Psoas muscle (tissue), 8 donors: ENCODE data around the gene SLC43A1. TPM values are rescaled to one million over a fixed set of nuclear protein-coding genes. Genes with fewer than 3 reads are reported as not detected.

Source experiments
- ATAC-seq, 4 donors: fragments of 200-7000 bp; cut with Tn5 transposase; one replicate each; pipeline ENCODE4 v1.9.1; 2020; ENCODE audit warnings: moderate library complexity in 3 of 4, mild to moderate bottlenecking in 2 of 4
- DNase-seq, 2 donors: peaks; one replicate each; pipeline ENCODE4 v3.0.0-alpha.2; 2020
- H3K27ac ChIP-seq: fragments of 200-600 bp; one replicate; pipeline ENCODE4 v1.8.0; 2022
- H3K27me3 ChIP-seq, 3 donors: fragments of 200-600 bp in 1 of 3; one replicate each; pipeline versions ENCODE4 v1.6.1 to v1.8.0; 2013 to 2022; ENCODE audit warnings: low read length in 2 of 3, mild to moderate bottlenecking in 2 of 3, moderate library complexity in 1 of 3; ENCODE audit not compliant: insufficient read depth in 3 of 3
- H3K36me3 ChIP-seq, 2 donors: fragments of 200-600 bp in 1 of 2; one replicate each; pipeline versions ENCODE4 v1.6.1 to v1.8.0; 2013 to 2022; ENCODE audit warnings: low read depth in 1 of 2, mild to moderate bottlenecking in 1 of 2, moderate library complexity in 1 of 2; ENCODE audit not compliant: insufficient read depth in 1 of 2
- H3K4me1 ChIP-seq: fragments of 200-600 bp; one replicate; pipeline ENCODE4 v1.8.0; 2022
- H3K4me3 ChIP-seq: fragments of 200-600 bp; one replicate; pipeline ENCODE4 v1.8.0; 2022; ENCODE audit warnings: mild to moderate bottlenecking
- H3K9me3 ChIP-seq: fragments of 200-600 bp; one replicate; pipeline ENCODE4 v1.8.0; 2022
- CTCF ChIP-seq: fragments of 200-600 bp; IDR thresholded peaks from one replicate; pipeline ENCODE4 v1.8.0; 2022; ENCODE audit warnings: antibody characterized with exemption
- WGBS, 3 donors: extraction: QIAGEN DNeasy Blood & Tissue Kit; methylation state at CpG; one replicate each; pipeline versions ENCODE4 v1.1.6 to v1.1.7; 2013; 5-methylcytosine and 5-hydroxymethylcytosine counted together
- intact Hi-C, 2 donors: fragments of 100-400 bp; cut with DNase I; formaldehyde crosslinking; loops; one replicate each; pipeline versions ENCODE4 v1.11.0 to v1.14.2; 2022
- polyA plus RNA-seq, 3 donors: library from polyadenylated mRNA; stranded (reverse); fragments of 200-250 nt; gene quantifications; one replicate each; pipeline ENCODE4 v1.2.3, GENCODE V29; 2013
- total RNA-seq, 4 donors: library from RNA; stranded (reverse); fragmentation: NEBNext Ultra II Directional in 2 of 4; extraction: Animal tissue kit (Norgen Biotek cat#: 25700) in 2 of 4; gene quantifications; one replicate each; pipeline versions ENCODE4 v1.2.1 to v1.2.4, GENCODE V29; 2021 to 2023
- donor health status: healthy with polysubstance abuse.
- donor health status: DM: no; HTN: no; CAD: no; lungs with moderate emphysema.
- donor health status: Bipolar disorder and iron deficiency.
- donor health status: healthy.
- donor health status: DM: yes; HTN: yes; CAD: no.
- donor health status: DM: no; HTN: no; CAD: no.
- donor health status: DM: no; HTN: no; CAD: no.
- donor health status: DM: yes; HTN: yes; CAD: no.

Gene SLC43A1
- total and polyA plus RNA-seq, 7 donors: 3.5 to 15.3 (median 7.5) TPM

- 41 to 60% (median 44%) methylated on average over 11 of the region's 11 CpGs for WGBS, 3 donors
- no peaks in the 10 kb centered on the region for H3K9me3 ChIP-seq
- ATAC-seq (no peak), DNase-seq (no peak)
- intact Hi-C loops: loop anchor here in 1 of 2 donors (5.0 kb wide), 2 partner anchors 48 to 132 kb away; no protein-coding TSS in a partner anchor
- peaks cover 10% of the 10 kb centered on the region for H3K4me1 ChIP-seq
- TF ChIP-seq CTCF: no peak
- H3K27ac ChIP-seq: no peak overlapping the region
- no peak overlapping the region for H3K4me3 ChIP-seq
- H3K36me3 ChIP-seq: peaks cover 0 to 4% of the 10 kb centered on the region in 2 donors
- peaks cover 0 to 7% (median 5%) of the 10 kb centered on the region in 3 donors for H3K27me3 ChIP-seq
These were observed 36.4 kb downstream of the SLC43A1 start for GRCh38 chr11:57479021-57479663.

- Histone ChIP-seq H3K4me3 (no peak overlapping the region), H3K9me3 (no peaks in the 10 kb centered on the region), H3K36me3 (no peaks in the 10 kb centered on the region), H3K4me1 (peaks cover 2% of the 10 kb centered on the region), H3K27ac (no peak overlapping the region), H3K27me3 (peaks cover 0 to 4% (median 0%) of the 10 kb centered on the region in 3 donors)
- DNase-seq (no peak), ATAC-seq (no peak)
- TF ChIP-seq CTCF: no peak
- intact Hi-C loops: loop anchor here in 1 of 2 donors (5.0 kb wide), 2 partner anchors 50 to 130 kb away; no protein-coding TSS in a partner anchor
- 80 to 88% (median 80%) methylated on average over 11 of the region's 11 CpGs for WGBS, 3 donors
These were observed 37.9 kb downstream of the SLC43A1 start for GRCh38 chr11:57477507-57478189.

- DNase-seq (peak; percentile 59 to 82), ATAC-seq (peak; percentile 86 to 94 (median 90))
- H3K4me3 ChIP-seq: peak overlapping the region; percentile 74
- no peaks in the 10 kb centered on the region for H3K9me3 ChIP-seq
- H3K36me3 ChIP-seq: no peaks in the 10 kb centered on the region
- whole genome bisulfite sequencing, 3 donors: 11 to 20% (median 17%) methylated on average over 14 to 27 of the region's 27 CpGs
- peak overlapping the region; percentile 75 for H3K27ac ChIP-seq
- intact Hi-C loops: loop anchor here in 1 of 2 donors (5.0 kb wide), 2 partner anchors 50 to 130 kb away; no protein-coding TSS in a partner anchor
- TF ChIP-seq CTCF: peak; percentile 59
- peaks cover 0 to 2% (median 0%) of the 10 kb centered on the region in 3 donors for H3K27me3 ChIP-seq
- H3K4me1 ChIP-seq: no peaks in the 10 kb centered on the region
These were observed 38.6 kb downstream of the SLC43A1 start for GRCh38 chr11:57476757-57477506.

GRCh38 chr11:57476047-57476756 lies 39.3 kb downstream of the SLC43A1 start:
- intact Hi-C loops: loop anchor here in 1 of 2 donors (5.0 kb wide), 2 partner anchors 51 to 129 kb away; no protein-coding TSS in a partner anchor
- H3K9me3 ChIP-seq: no peaks in the 10 kb centered on the region
- WGBS, 3 donors: 4 to 13% (median 8%) methylated on average over 68 to 80 of the region's 80 CpGs
- H3K27me3 ChIP-seq: peaks cover 0 to 1% (median 0%) of the 10 kb centered on the region in 3 donors
- peak overlapping the region; percentile 75 for H3K27ac ChIP-seq
- H3K4me3 ChIP-seq: peak overlapping the region; percentile 74
- DNase-seq (peak; percentile 59 to 79), ATAC-seq (peak; percentile 69 to 86 (median 81))
- no peak for TF ChIP-seq CTCF
- no peaks in the 10 kb centered on the region for H3K36me3 ChIP-seq
- no peaks in the 10 kb centered on the region for H3K4me1 ChIP-seq
